Osteoblast (primary cell): ENCODE measurements around the gene DNAJA3. TPM values are rescaled to one million over a fixed set of nuclear protein-coding genes. Genes with fewer than 3 reads are reported as not detected.

Source experiments
- DNase-seq: peaks from one replicate; pipeline ENCODE4 v3.0.0; 2011; ENCODE audit warnings: low spot score, mixed read lengths; ENCODE audit not compliant: insufficient read length; ENCODE audit errors: missing footprints
- H2AFZ ChIP-seq: 2 replicates; pipeline ENCODE4 v1.6.0; 2011; ENCODE audit warnings: mild to moderate bottlenecking, low read length
- H3K27ac ChIP-seq: 2 replicates; pipeline ENCODE4 v1.5.1; 2011; ENCODE audit warnings: mild to moderate bottlenecking, low read depth, low read length, moderate library complexity
- H3K27me3 ChIP-seq: 2 replicates; pipeline ENCODE4 v1.6.0; 2012; ENCODE audit warnings: mild to moderate bottlenecking, control low read depth, inconsistent platforms, low read length, moderate library complexity; ENCODE audit not compliant: insufficient read depth
- H3K36me3 ChIP-seq: 2 replicates; pipeline ENCODE4 v1.5.1; 2011; ENCODE audit warnings: mild to moderate bottlenecking, low read length, control low read depth, moderate library complexity; ENCODE audit not compliant: insufficient read depth
- H3K4me1 ChIP-seq: 2 replicates; pipeline ENCODE4 v1.5.1; 2011; ENCODE audit warnings: mild to moderate bottlenecking, low read length, control low read depth, moderate library complexity; ENCODE audit not compliant: insufficient read depth
- H3K4me2 ChIP-seq: 2 replicates; pipeline ENCODE4 v1.6.0; 2011; ENCODE audit warnings: mild to moderate bottlenecking, low read length; ENCODE audit not compliant: insufficient read depth
- H3K4me3 ChIP-seq: fragments of 200-600 bp; sonication (generic); 3 replicates; pipeline ENCODE4 v1.5.1; 2012; ENCODE audit warnings: mild to moderate bottlenecking, low read length, inconsistent platforms; ENCODE audit not compliant: insufficient read depth
- H3K79me2 ChIP-seq: 2 replicates; pipeline ENCODE4 v1.6.0; 2012; ENCODE audit warnings: mild to moderate bottlenecking, low read length, control low read depth, inconsistent platforms; ENCODE audit not compliant: insufficient read depth
- H3K9me3 ChIP-seq: 2 replicates; pipeline ENCODE4 v1.5.1; 2011; ENCODE audit warnings: low read depth, low read length, control low read depth
- H4K20me1 ChIP-seq: 2 replicates; pipeline ENCODE4 v1.6.0; 2012; ENCODE audit warnings: mild to moderate bottlenecking, low read length, control low read depth; ENCODE audit not compliant: insufficient read depth
- CTCF ChIP-seq: IDR thresholded peaks from 2 replicates; pipeline ENCODE4 v1.5.1; 2011; ENCODE audit warnings: mild to moderate bottlenecking, low read depth, low read length, moderate library complexity; ENCODE audit errors: extremely low read depth
- total RNA-seq: library from RNA; depleted of rRNA; stranded (reverse); fragments of >200 nt; gene quantifications from 2 replicates; pipeline ENCODE4 v1.2.3, GENCODE V29; 2012

Gene DNAJA3
- total RNA-seq, 1 donor = 30.0 TPM

GRCh38 chr16:4382795-4383357, 42.8 kb upstream of the DNAJA3 start:
- no peak overlapping the region for H3K4me2 ChIP-seq
- H3K9me3 ChIP-seq = no peaks in the 10 kb centered on the region
- peaks cover 56% of the 10 kb centered on the region for H3K79me2 ChIP-seq
- peaks cover 53% of the 10 kb centered on the region for H3K4me1 ChIP-seq
- no peak for TF ChIP-seq CTCF
- peaks cover 53% of the 10 kb centered on the region for H3K36me3 ChIP-seq
- peaks cover 80% of the 10 kb centered on the region for H4K20me1 ChIP-seq
- H3K27ac ChIP-seq = peak overlapping the region; percentile 61
- H3K4me3 ChIP-seq = no peak overlapping the region
- H2AFZ ChIP-seq = no peak overlapping the region
- no peak for DNase-seq
- no peaks in the 10 kb centered on the region for H3K27me3 ChIP-seq

- Histone ChIP-seq H3K79me2 (peaks cover 46% of the 10 kb centered on the region), H3K4me3 (no peak overlapping the region), H3K9me3 (no peaks in the 10 kb centered on the region), H3K4me1 (peaks cover 50% of the 10 kb centered on the region), H4K20me1 (peaks cover 70% of the 10 kb centered on the region), H3K36me3 (peaks cover 44% of the 10 kb centered on the region), H3K27ac (peak overlapping the region; percentile 61), H3K4me2 (no peak overlapping the region), H2AFZ (no peak overlapping the region), H3K27me3 (no peaks in the 10 kb centered on the region)
- no peak for TF ChIP-seq CTCF
- DNase-seq = peak; percentile 92
Measured at GRCh38 chr16:4383591-4384444, 41.9 kb upstream of the DNAJA3 start.

- Histone ChIP-seq H3K4me2 (no peak overlapping the region), H3K79me2 (peaks cover 39% of the 10 kb centered on the region), H2AFZ (no peak overlapping the region), H3K4me1 (peaks cover 50% of the 10 kb centered on the region), H3K9me3 (no peaks in the 10 kb centered on the region), H3K36me3 (peaks cover 37% of the 10 kb centered on the region), H3K27ac (peak overlapping the region; percentile 61), H4K20me1 (peaks cover 63% of the 10 kb centered on the region), H3K27me3 (no peaks in the 10 kb centered on the region), H3K4me3 (no peak overlapping the region)
- no peak for TF ChIP-seq CTCF
- peak; percentile 98 for DNase-seq
Measured at GRCh38 chr16:4384509-4384942, 41.1 kb upstream of the DNAJA3 start.
